GM21367 (cell line): ENCODE results near the gene PRKRA.
A peak's percentile ranks its signal among the peaks of the same experiment; 100 is the strongest.
"Not testable (repeated sequence)": the region's sequence is repeated elsewhere in the genome, so short reads cannot be mapped to it uniquely, and the experiment has no call there.

Source experiments
- ATAC-seq: cut with Tn5 transposase; IDR thresholded peaks from one replicate; pipeline ENCODE4 v1.9.1; 2021; ENCODE audit not compliant: unreplicated experiment

PRKRA gene

DNA sequence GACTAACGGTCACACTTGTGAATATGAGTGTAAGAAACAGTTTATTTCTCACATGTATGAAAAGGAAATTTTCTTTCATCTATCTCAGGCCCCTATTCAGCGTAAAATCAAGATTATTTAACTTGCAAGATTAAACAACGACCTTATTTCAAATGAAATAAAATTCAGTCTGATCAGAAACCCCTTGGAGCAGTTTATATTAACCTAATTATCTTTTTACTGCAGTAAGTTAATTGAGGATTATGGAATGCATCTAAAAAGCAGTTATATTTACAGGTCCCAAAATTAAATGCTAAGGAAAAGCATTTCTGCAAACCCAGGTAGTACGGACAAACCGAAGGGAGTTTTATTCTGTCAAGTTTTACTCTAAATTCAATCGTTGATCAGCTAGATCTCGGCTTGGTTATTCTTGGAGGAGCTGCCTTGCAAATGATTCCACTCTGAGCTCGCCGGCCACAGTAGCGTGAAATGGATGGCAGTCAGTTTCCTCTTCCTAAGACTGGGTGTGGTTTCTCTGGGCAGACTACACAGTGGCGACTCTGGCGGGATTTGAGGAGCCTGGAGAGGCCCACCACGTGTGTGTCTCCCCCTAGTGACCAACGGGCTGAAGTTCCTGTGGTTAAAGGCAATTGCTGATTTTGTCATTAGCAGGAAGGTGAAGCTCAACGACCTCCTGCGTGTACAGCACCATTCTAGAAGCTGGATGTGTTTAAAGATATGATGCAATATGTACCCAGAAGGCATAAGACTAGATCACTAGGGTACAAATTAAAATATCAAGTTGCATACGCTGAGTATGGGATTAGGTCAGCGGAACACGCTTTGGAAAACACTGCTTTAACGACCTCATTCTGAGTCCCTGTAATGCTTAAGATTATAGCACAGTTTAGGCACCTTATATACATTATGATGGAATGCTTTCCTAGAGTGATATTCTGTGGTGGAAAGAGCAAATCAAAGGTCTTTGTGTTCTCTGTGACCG lies 36.4 kb downstream of the PRKRA start:
- peak; percentile 86 for ATAC-seq

DNA sequence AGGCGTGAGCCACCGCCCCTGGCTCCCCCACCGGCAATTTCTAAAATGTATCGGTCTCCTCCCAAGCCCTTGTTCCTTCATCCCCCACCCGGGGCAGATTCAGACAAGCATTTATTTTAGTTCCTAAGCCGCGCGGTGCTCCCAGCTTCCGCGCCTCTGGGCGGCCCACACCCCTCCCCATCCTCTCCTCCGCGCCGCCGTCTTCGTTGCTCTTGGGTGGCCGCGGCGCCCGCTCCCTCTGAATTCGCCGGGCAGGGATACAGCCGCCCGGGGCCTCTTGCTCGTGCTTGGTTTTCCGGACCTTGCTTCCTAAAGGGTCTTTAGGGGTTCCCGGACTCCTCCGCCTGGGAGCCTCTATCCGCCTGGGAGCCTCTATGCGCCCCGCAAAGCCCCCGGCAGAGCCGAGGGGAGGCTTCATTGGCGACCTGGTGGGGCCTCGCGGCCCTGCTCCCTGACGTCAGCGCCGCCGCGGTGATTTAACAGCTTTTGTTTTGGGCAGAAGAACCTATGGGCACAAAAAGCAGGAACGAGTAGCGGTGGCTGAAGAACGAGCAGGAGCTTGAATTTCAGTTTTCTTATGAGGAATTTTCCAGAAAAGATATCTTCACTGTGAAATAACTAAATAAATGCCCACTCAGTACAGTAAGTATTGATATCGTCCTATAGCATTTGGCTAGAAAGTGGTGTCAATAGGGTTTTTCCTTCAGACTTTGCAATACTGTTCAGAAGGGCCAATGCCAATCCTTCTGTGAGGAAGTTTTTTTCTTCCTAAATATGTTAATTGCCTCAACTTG lies 37.3 kb downstream of the PRKRA start:
- ATAC-seq, result peak; percentile 65

DNA sequence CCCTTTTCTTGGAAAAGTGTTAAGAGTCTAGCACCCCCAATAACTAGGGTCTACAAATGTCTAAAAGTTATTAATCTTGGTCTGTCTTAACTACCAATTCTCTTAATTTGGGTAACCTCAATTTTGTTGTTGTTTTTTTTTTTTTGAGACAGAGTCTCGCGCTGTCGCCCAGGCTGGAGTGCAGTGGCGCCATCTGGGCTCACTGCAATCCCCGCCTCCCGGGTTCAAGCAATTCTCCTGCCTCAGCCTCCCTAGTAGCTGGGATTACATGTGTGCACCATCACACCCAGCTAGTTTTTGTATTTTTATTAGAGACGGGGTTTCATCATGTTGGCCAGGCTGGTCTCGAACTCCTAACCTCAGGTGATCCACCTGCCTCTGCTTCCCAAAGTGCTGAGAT lies 38.5 kb downstream of the PRKRA start:
- ATAC-seq, result not testable (repeated sequence)

DNA sequence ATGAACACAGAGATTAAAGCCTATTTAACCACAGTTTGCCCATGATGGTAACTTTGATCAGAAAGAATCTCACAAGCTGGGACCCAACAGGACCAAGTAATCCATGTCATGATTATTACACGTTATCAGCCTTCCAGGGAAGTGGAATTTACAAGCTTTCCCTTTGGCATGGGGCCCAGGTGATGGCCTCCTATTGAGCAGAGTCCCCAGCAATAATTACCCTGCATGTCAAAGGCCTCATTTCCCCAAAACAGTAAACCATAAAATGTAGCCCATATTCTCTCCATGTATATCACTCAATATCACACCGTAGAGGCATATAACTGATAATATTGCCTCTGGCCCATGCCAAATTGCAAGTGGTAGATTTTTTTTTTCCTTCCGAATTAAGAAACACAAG lies 38.9 kb downstream of the PRKRA start:
- no peak for ATAC-seq

DNA sequence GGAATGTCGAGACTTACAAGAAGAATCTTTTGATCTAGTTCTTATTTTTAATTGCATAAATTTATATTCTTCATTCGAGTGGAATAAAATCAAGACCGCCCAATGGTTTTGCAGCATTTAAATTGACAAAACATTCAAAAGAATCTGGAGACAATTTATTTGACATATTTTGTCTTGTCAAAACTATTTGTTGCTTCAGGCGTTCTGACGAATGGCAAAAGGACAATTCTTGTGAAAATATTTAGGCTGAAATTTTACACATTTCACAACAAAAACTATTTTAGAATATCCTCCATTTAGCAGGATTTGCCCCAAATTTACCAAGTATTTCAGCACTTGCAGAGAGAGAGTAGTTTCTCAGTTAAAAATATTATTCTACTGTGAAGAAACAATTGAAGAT lies 41.7 kb downstream of the PRKRA start:
- ATAC-seq, result no peak

DNA sequence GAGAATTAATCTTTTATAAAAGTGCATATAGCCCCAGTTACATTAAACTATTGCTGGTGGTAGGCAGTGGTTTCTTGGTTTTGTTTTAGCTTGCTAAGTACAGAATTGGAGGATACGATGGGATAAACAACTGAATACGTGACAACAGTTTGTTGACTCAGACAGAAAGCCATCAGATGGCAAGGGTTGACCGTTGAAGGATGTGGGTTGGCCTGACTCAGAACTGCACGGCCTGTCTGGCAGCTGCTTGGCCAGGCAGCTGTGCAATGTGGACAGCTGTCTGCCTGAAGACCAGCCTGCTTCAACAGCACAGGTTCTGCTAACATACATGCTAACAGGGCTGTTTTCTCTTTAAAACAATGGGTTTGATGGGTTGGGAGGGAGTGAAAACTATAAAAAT lies 46.6 kb downstream of the PRKRA start:
- peak; percentile 99 for ATAC-seq

DNA sequence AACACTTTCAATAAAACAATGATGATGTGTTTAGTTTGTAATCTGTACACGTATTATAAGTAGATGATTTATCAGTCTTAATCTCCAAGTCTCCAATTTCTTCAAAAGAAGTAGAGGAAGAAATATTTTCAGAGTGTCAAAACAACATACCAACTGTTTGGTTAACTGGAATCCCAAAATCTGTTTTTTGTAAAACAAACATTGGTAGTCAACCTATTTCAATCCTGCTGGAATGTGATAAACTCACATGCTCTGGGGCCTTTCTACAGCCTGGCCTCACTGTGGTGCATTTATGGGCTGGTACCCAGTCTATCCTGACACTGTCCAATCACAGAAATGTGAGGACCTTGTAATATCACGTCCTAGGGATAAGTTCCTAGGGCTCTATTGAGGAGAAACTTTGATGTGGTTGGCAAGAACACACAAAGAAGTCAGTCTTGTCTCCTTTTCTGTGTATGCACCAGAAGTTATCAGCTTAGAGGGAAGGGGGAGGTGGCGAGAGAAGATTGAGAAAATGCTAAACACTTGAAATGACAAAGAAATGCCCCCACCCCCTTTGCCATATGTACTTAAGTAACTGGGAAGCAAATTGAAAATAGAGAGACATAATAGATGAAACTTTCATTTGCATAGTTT lies 47.2 kb downstream of the PRKRA start:
- ATAC-seq, result peak; percentile 18

DNA sequence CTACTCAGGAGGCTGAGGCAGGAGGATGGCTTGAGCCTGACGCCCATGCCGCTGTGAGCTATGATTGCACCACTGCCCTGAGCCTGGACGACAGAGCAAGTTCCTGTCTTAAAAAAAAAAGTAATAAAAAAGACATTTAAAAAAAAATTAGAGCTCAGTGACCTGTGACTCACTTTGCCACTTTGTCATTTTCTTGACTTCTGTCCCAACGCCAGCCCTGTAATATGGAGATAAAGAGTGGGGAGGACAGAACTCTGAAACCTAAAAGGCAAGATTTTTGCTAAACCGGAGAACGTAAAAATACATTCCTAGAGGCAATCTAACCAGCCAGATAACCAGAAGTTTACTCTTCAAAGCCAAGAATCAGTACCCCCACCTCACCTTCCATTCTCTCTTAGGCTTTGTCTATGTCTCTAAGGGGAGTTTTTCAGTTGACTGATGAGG lies 49.0 kb downstream of the PRKRA start:
- ATAC-seq, result no peak

DNA sequence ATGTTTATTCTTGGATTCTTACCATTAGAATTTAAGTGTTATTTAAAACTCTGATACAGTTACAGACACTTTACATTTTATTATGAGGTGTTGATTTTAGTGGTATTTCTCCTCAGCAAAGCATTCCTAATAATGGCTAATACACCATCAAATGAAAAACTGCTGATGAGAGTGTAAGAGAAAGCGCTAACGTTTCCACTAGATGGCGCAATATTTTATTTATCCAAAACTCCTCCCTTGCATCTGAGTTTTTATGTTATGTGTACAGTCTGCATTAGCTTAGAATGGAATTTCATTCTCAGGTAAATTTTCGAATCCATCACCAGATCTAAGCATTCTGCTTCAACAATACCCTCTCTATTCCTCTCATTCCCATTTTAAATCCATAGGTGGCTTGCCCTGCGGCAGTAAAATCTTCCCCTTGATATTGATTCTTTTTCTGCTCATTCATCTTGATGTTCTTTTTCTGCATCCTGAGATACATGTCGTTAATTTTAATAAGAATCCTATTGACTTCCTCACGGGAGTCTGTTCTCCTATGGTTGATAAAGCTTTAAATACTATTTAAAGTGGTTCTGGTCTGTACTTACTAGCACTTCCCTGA lies 53.9 kb downstream of the PRKRA start:
- peak; percentile 94 for ATAC-seq

DNA sequence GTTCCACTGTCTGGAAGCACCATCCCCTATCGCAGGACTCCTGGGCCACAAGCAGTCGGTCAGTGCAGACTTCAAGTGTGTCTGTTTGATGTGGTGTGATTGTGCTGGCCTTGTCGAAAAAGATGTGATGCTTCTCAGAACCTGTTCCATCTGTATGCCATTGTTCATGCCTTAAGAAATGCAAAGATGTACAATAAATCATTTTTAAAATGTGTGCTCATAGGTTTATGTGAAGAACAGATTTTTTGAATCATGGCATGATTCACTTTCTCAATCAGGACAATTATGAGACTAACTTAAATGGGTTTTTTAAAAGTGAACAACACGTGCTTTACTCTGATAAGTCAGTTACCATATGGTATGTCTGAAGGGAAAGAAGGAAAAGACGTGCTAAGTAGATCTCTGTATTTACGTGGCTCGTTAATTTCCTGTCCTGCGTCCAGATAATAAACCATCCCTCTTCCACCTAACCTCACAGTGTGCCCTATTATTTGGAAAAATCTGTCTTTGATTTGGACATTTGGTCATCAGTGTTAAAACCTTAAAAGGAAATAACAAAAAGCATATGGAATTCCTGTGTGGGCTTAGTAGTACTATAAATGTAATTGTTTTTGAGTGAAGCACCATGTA lies 54.9 kb downstream of the PRKRA start:
- no peak for ATAC-seq

DNA sequence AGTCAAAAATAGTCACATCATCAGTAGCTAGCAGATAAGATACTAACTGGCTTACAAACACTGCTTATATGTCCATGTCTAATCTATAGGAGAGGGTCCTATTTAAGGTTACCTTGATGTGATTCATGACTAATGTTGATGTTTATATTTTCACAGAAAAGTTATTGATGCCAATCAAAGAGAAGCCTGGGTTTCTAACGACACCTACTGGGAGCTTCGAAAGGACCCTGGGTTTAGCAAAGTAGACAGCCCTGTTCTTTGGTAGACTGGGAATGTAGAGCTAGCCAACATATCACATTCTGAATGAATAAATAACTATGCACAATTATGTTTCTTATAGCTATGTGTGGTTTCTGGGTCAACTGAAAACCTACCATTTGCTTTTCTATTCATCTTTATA lies 55.7 kb downstream of the PRKRA start:
- ATAC-seq, result no peak

DNA sequence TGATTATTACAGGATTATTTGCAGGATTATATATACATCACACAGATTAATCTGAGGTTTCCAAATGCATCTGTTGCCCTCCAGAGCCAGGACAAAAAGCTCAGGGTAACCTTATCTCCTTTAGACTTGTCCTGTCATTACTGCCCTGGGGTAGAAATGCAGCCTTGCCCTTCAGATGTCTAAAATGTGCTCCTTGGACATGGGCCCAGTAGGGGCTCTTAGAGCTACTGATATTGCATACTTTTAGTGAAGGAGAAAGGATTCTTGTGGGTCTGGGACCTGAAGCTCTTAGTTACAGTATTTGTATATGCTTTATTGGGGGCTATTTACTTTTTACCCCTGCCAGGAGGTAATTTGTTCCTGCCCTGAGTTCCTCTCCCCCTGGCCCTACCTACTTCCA lies 56.1 kb downstream of the PRKRA start:
- no peak for ATAC-seq

DNA sequence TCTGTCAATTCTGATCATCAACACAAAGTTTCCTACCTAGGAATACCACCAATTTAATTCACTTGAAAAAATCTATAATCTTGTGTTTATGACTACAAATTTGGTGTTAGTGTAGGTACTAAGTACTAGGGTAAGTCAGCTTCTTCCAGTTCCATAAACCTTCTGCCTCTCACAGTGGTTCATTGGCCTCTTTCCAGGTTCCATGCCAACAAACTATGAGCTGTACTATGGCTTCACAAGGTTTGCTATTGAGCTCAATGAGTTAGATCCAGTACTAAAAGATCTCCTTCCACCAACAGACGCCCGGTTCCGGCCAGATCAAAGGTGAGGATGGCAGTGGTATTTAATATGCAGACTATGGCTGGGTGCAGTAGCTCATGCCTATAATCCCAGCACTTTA lies 58.8 kb downstream of the PRKRA start:
- no peak for ATAC-seq

DNA sequence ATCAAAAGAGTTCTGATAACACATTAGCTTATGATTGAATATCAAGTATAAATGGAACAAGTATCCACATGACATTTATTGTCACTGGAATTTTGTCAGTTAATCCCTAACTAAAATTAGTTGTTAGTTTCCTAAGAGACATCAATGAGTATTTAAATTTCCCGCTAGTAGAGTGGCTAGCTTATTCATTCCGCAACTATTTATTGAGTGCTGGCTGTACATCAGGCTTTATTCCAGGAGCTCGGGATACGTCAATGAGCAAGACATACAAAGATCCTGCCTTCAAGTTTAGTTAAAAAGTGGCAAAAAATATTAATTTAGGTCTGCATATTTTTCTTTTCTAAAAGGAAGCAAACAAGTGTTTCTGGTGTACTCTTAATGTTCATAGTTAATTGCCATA lies 59.3 kb downstream of the PRKRA start:
- ATAC-seq, result no peak

DNA sequence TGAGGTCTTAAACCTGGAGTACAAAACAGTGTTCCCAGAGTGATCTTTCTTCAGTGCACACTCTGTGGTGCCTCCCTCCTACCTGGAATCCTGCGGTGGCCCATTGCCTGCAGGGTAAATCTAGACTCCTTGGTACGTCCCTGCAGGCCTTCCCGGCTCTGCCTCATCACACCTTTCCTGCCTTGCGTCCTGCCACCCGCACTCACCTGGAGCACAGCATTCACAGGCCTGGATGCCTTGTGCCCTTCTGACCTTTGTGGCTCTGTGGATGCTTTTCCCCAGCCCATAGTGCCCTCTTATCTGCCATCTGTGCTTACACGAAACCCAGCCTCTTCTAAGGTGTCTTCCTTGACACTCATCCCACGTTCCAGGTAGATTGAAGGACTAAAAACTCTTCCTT lies 62.7 kb downstream of the PRKRA start:
- no peak for ATAC-seq

DNA sequence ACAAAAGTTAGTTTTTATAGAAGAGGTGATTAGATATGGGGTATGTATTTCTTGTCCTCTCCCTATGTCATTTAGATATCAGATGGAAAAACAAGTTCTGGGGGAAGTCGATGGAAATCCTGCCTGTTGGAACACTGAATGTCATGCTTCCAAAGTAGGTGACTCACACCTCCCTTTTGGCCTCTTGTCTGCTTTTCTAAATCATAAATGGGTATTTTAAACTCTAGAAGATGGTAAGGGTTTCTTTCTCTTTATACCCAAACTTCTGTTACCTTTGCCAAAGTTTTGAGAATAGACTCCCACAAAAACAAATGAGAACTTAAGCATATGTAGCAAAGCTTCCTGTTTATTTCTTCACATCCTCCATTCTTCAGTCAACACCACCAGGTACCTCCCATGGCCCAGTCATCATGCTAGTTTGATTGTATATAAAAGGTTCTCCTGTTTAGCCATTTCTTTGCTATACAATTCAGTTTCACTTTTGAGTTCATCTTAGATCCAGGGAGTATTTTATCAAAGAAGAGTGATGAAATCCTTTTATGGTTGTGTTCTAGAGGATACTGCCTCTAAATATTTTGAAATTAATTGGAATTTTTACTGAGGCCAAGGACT lies 63.9 kb downstream of the PRKRA start:
- ATAC-seq, result no peak

DNA sequence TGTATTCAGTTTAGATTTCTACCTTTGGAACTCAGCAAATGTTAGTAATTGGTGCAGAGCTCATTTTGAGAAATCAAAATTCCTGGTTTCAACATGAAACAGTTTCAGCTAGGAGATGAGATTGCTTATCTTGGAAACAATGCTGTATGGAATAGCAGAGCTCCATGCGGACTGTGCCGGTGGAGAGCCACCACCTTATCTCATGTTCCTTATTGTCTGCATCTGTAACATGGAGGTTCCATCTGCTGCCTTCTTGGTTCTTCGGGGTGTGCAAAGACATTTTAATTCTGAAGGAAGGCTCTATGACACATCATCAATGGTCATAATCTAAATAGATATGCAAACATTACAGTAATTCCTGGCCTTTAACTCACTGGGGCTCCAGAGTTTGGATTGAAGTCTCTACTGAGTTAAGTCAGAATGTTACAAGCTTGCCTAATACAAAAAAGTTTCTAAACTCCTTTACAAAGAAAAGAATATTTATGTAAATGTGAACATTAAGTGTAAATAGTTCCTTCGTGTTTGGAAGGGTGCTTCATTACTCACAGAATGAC lies 65.3 kb downstream of the PRKRA start:
- ATAC-seq, result no peak

DNA sequence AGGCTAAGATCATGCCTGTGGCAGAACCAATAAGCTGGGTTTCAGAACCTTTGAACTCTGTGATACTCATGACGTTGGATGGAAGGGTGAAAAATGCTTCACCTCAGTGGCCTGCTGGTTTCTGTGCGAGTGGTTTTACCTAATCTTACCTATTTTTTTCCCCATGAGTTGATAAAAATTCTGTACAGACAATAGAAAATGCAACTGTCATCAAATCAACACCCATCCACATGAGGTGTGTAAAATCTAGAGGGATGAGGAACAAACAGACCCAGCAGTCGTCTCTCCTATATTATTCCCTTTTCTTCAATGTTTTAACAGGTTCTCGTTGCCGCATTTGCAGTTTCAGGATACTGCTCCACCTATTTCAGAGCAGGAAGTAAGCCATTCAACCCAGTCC lies 67.3 kb downstream of the PRKRA start:
- ATAC-seq, result no peak
